Endothelial cell of umbilical vein (primary cell): ENCODE measurements around the gene FCF1.

ENCODE experiments used
- CTCF ChIP-seq, 2 donors: IDR thresholded peaks; 1 replicate in 1 of 2; 2 replicates in 1 of 2; pipeline ENCODE4 v1.5.1; 2011; ENCODE audit warnings: low read length in 2 of 2, mild to moderate bottlenecking in 2 of 2, moderate library complexity in 2 of 2, control low read depth in 1 of 2, inconsistent platforms in 1 of 2, low read depth in 1 of 2; ENCODE audit not compliant: insufficient read depth in 1 of 2; ENCODE audit errors: extremely low read depth in 1 of 2
- EZH2 ChIP-seq: IDR thresholded peaks from 2 replicates; pipeline ENCODE4 v1.6.1; 2012; ENCODE audit warnings: borderline replicate concordance, low read depth, mild to moderate bottlenecking, moderate library complexity, low read length, inconsistent platforms; ENCODE audit not compliant: severe bottlenecking
- FOS ChIP-seq: IDR thresholded peaks from 2 replicates; pipeline ENCODE4 v1.6.1; 2011; ENCODE audit warnings: mild to moderate bottlenecking, low read length, moderate library complexity, borderline replicate concordance; ENCODE audit not compliant: insufficient read depth
- GATA2 ChIP-seq: IDR thresholded peaks from 2 replicates; pipeline ENCODE4 v1.7.0; 2011; ENCODE audit warnings: low read depth, mild to moderate bottlenecking, moderate library complexity, mixed read lengths, low read length; ENCODE audit not compliant: insufficient read length, insufficient read depth
- JUN ChIP-seq: IDR thresholded peaks from 2 replicates; pipeline ENCODE4 v1.6.1; 2011; ENCODE audit warnings: borderline replicate concordance, low read depth; ENCODE audit not compliant: insufficient read length, insufficient read depth
- MAX ChIP-seq: IDR thresholded peaks from 2 replicates; pipeline ENCODE4 v1.6.1; 2011; ENCODE audit not compliant: insufficient read depth, insufficient read length
- MYC ChIP-seq: IDR thresholded peaks from one replicate; pipeline ENCODE4 v1.6.1; 2011; ENCODE audit warnings: mild to moderate bottlenecking, low read depth, low read length
- POLR2A ChIP-seq: IDR thresholded peaks from 2 replicates; pipeline ENCODE4 v1.6.1; 2012; ENCODE audit warnings: low read depth, mild to moderate bottlenecking, control low read depth, low read length
- POLR2AphosphoS5 ChIP-seq: IDR thresholded peaks from 2 replicates; pipeline ENCODE4 v1.6.1; 2012; ENCODE audit warnings: low read depth, mild to moderate bottlenecking, control low read depth, low read length, moderate library complexity; ENCODE audit not compliant: insufficient read depth

- TF ChIP-seq CTCF (IDR thresholded peaks at IDR 0.05; ENCODE audit: extremely low read depth in 1 of 2, insufficient read depth in 1 of 2, low read depth in 1 of 2, low read length in 2 of 2) (no peak), MAX (no peak), POLR2AphosphoS5 (no peak), POLR2A (no peak), GATA2 (no peak), MYC (no peak), EZH2 (no peak), FOS (no peak), JUN (no peak)
These were observed 29.5 kb upstream of the FCF1 start for GRCh38 chr14:74683406-74683805.
